Measurements from ENCODE around the gene CDH4. TPM values are rescaled to one million over a fixed set of nuclear protein-coding genes. Genes with fewer than 3 reads are reported as not detected.

The CDH4 gene
- polyA plus RNA-seq, 1 experiment: 1.5 TPM

DNA sequence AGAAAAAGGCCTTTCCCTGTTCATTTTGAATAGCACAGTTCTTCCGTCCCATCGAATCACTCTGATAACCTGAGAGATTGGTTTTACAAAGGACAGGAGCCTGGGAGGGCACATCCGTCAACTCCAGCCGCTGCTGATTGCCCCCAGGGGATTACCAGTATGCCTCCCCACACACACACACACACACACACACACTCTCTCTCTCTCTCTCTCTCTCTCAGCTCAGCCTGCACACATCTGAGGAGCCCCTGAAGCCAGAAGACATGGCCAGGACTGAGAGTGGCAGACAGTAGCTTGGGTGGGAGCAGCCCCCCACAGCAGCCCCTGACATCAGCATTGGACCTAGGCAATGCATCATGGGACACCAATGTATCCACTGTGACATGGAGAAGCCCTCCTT is 13.2 kb upstream of the CDH4 start:
- DNase-seq (ENCODE audit: low read depth): no peak
- TF ChIP-seq, protein P1, sequence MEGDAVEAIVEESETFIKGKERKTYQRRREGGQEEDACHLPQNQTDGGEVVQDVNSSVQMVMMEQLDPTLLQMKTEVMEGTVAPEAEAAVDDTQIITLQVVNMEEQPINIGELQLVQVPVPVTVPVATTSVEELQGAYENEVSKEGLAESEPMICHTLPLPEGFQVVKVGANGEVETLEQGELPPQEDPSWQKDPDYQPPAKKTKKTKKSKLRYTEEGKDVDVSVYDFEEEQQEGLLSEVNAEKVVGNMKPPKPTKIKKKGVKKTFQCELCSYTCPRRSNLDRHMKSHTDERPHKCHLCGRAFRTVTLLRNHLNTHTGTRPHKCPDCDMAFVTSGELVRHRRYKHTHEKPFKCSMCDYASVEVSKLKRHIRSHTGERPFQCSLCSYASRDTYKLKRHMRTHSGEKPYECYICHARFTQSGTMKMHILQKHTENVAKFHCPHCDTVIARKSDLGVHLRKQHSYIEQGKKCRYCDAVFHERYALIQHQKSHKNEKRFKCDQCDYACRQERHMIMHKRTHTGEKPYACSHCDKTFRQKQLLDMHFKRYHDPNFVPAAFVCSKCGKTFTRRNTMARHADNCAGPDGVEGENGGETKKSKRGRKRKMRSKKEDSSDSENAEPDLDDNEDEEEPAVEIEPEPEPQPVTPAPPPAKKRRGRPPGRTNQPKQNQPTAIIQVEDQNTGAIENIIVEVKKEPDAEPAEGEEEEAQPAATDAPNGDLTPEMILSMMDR (IDR thresholded peaks at IDR 0.05; ENCODE audit: insufficient read depth, low read depth, low read length): no peak
- CTCF ChIA-PET: interaction anchor here (1.9 kb wide), 1 partner anchor 10 kb away, joined by 5 read pairs; no protein-coding TSS in a partner anchor

DNA sequence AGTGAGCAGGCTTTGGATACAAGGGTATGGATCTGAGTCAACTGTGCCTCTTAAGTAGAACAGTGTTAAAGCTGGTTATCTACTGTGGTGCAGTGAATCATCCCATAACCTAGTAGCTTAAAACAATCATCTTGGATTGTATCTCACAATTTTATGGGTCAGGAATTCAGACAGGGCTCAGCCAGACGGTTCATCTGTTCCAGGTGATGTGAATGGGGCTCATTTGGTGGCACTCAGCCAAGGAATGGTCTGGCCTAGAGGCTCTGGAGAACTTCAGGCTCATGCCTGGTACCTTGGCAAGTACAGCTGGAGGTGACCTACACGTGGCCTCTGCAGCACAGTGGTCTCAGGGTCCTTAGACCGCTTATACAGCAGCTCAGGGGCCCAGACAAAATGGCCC is 11.2 kb upstream of the CDH4 start:
- TF ChIP-seq, protein P1 (IDR thresholded peaks at IDR 0.05; ENCODE audit: insufficient read depth, low read depth, low read length): no peak
- H3K4me3 ChIP-seq (ENCODE audit: low read depth, low read length): no peak overlapping the region
- ChIA-PET CTCF (interaction anchor here (1.1 to 4.0 kb wide), 3 partner anchors 9 to 12 kb away, joined by 4 to 31 read pairs (median 8); partner anchors contain the start of gene CDH4), POLR2A (no interaction called here)
- no peaks in the 10 kb centered on the region; the same call in 1 of the 2 replicates for H3K27me3 ChIP-seq (ENCODE audit: control insufficient read depth, insufficient read depth, low read length)
- no peaks in the 10 kb centered on the region for H3K36me3 ChIP-seq (ENCODE audit: control insufficient read depth, insufficient read depth, low read length)
- DNase-seq (ENCODE audit: low read depth): no peak

More for the DNA sequence above, 13.2 kb upstream of the CDH4 start:
- POLR2A ChIA-PET: no interaction called here
- Histone ChIP-seq H3K36me3 (ENCODE audit: control insufficient read depth, insufficient read depth, low read length) (no peaks in the 10 kb centered on the region), H3K4me3 (ENCODE audit: low read depth, low read length) (no peak overlapping the region), H3K27me3 (ENCODE audit: control insufficient read depth, insufficient read depth, low read length) (no peaks in the 10 kb centered on the region; the same call in 1 of the 2 replicates)

DNA sequence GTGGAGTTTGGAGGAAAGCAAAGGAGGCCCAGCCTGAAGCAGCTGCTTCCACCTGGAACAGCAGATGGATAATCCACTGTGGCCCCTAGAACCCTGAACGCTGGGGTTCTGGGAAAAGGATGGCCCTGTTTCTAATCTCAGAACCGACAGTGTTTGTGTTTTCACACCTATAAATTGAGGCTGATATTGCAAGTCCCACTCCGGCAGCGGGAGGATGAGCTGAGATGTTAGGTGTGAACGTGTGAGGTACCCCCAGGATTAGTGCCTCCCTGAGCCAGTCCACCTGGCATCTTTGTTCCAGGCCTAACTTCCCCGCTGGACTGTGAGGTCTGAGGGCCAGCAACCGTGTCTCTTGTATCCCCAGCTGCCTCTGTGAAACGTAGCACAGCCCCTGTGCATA is 7.8 kb upstream of the CDH4 start:
- no peak for DNase-seq (ENCODE audit: low read depth)
- ChIA-PET POLR2A (interaction anchor here (0.6 kb wide), 1 partner anchor 22 kb away, joined by 3 read pairs; no protein-coding TSS in a partner anchor), CTCF (interaction anchor here (1.1 kb wide), 1 partner anchor 9 kb away, joined by 4 read pairs; no protein-coding TSS in a partner anchor)
- no peaks in the 10 kb centered on the region for H3K36me3 ChIP-seq (ENCODE audit: control insufficient read depth, insufficient read depth, low read length)
- TF ChIP-seq, protein P1 (IDR thresholded peaks at IDR 0.05; ENCODE audit: insufficient read depth, low read depth, low read length): no peak
- H3K27me3 ChIP-seq (ENCODE audit: control insufficient read depth, insufficient read depth, low read length): peaks cover 9% of the 10 kb centered on the region
- no peak overlapping the region for H3K4me3 ChIP-seq (ENCODE audit: low read depth, low read length)

DNA sequence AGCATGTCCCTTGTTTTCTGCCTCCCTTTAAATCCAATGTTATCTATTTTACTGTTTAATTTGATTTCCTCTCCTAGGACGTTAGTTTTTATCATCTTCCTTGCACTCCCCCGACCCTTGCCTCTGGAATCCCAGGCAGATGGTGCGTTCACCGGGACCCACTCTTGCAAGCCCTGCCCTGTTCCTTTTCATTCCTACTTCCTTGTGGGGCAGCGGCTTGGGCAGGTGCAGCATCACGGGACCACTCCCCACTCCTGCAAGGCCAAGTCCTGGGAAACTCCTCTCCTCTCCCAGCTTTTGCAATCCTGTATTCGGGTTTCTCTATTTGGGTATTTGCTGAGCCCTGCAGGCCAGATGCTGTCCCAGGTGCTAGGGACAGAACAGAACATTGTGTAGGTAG is 5.8 kb upstream of the CDH4 start:
- no peak for DNase-seq (ENCODE audit: low read depth)
- Histone ChIP-seq H3K4me3 (ENCODE audit: low read depth, low read length) (no peak overlapping the region), H3K27me3 (ENCODE audit: control insufficient read depth, insufficient read depth, low read length) (peaks cover 22% of the 10 kb centered on the region), H3K36me3 (ENCODE audit: control insufficient read depth, insufficient read depth, low read length) (no peaks in the 10 kb centered on the region)
- ChIA-PET POLR2A (no interaction called here), CTCF (no interaction called here)
- TF ChIP-seq, protein P1 (IDR thresholded peaks at IDR 0.05; ENCODE audit: insufficient read depth, low read depth, low read length): no peak

- ChIA-PET POLR2A (no interaction called here), CTCF (interaction anchor here (1.1 to 2.4 kb wide), 2 partner anchors 8 to 20 kb away, joined by 4 to 12 read pairs; no protein-coding TSS in a partner anchor)
- DNase-seq (ENCODE audit: low read depth): no peak
These were observed 2.4 kb upstream of the CDH4 start for GRCh38 chr20:61249626-61250025.

More at GRCh38 chr20:61249626-61250025, 2.4 kb upstream of the CDH4 start:
- no peaks in the 10 kb centered on the region for H3K36me3 ChIP-seq (ENCODE audit: control insufficient read depth, insufficient read depth, low read length)
- H3K27me3 ChIP-seq (ENCODE audit: control insufficient read depth, insufficient read depth, low read length): peaks cover 22% of the 10 kb centered on the region
- H3K4me3 ChIP-seq (ENCODE audit: low read depth, low read length): no peak overlapping the region
- TF ChIP-seq, protein P1 (IDR thresholded peaks at IDR 0.05; ENCODE audit: insufficient read depth, low read depth, low read length): no peak

All from BJ (cell line).